ENCODE data around the gene RASGRP1. TPM values are rescaled to one million over a fixed set of nuclear protein-coding genes. Genes with fewer than 3 reads are reported as not detected.

The RASGRP1 gene
- total RNA-seq, 1 experiment from 2014 or later, result 0.51 TPM

DNA sequence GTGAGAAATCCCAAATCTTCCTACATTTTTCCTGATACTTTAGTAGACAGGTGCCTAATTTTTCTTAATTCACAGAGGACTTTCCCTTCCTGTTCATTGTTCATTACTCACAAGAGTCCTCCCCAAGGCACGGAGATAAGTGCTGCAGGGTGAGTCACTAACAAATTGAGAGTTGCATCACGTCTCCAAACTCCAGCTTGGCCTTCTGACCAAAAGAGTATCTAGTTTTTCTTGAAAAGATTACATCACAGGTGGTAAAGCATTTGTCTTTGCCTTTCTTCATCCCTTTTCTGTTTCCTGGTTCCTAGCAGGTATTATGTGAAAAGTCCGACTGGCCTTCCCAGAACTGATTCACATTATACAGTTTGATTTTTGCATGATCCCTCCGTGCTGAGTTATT lies 24.9 kb upstream of the RASGRP1 start:
- no peaks in the 10 kb centered on the region for H3K36me3 ChIP-seq (ENCODE audit: control insufficient read depth, insufficient read depth, low read length)
- intact Hi-C loops (cut with micrococcal nuclease; ENCODE audit: unreplicated experiment), result no loop called here
- BruUV-seq (replicated peaks), result no TSS peak
- POLR2A ChIA-PET, result no interaction called here
- H3K27ac ChIP-seq (ENCODE audit: low read length), result no peak overlapping the region
- no peak for DNase-seq (ENCODE audit: low read depth, low spot score)
- no peaks in the 10 kb centered on the region for H3K9me3 ChIP-seq (ENCODE audit: control insufficient read depth, insufficient read depth, low read depth, low read length)
- TF ChIP-seq, protein P1, sequence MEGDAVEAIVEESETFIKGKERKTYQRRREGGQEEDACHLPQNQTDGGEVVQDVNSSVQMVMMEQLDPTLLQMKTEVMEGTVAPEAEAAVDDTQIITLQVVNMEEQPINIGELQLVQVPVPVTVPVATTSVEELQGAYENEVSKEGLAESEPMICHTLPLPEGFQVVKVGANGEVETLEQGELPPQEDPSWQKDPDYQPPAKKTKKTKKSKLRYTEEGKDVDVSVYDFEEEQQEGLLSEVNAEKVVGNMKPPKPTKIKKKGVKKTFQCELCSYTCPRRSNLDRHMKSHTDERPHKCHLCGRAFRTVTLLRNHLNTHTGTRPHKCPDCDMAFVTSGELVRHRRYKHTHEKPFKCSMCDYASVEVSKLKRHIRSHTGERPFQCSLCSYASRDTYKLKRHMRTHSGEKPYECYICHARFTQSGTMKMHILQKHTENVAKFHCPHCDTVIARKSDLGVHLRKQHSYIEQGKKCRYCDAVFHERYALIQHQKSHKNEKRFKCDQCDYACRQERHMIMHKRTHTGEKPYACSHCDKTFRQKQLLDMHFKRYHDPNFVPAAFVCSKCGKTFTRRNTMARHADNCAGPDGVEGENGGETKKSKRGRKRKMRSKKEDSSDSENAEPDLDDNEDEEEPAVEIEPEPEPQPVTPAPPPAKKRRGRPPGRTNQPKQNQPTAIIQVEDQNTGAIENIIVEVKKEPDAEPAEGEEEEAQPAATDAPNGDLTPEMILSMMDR (IDR thresholded peaks at IDR 0.05), result no peak
- TF ChIP-seq TCF7L2 (IDR thresholded peaks at IDR 0.05; ENCODE audit: low read depth, low read length) (no peak), SIN3A (IDR thresholded peaks at IDR 0.05; ENCODE audit: borderline replicate concordance, insufficient read depth, low read depth, low read length) (no peak)
- TF ChIP-seq, protein P2, sequence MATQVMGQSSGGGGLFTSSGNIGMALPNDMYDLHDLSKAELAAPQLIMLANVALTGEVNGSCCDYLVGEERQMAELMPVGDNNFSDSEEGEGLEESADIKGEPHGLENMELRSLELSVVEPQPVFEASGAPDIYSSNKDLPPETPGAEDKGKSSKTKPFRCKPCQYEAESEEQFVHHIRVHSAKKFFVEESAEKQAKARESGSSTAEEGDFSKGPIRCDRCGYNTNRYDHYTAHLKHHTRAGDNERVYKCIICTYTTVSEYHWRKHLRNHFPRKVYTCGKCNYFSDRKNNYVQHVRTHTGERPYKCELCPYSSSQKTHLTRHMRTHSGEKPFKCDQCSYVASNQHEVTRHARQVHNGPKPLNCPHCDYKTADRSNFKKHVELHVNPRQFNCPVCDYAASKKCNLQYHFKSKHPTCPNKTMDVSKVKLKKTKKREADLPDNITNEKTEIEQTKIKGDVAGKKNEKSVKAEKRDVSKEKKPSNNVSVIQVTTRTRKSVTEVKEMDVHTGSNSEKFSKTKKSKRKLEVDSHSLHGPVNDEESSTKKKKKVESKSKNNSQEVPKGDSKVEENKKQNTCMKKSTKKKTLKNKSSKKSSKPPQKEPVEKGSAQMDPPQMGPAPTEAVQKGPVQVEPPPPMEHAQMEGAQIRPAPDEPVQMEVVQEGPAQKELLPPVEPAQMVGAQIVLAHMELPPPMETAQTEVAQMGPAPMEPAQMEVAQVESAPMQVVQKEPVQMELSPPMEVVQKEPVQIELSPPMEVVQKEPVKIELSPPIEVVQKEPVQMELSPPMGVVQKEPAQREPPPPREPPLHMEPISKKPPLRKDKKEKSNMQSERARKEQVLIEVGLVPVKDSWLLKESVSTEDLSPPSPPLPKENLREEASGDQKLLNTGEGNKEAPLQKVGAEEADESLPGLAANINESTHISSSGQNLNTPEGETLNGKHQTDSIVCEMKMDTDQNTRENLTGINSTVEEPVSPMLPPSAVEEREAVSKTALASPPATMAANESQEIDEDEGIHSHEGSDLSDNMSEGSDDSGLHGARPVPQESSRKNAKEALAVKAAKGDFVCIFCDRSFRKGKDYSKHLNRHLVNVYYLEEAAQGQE (IDR thresholded peaks at IDR 0.05; ENCODE audit: insufficient read depth in 1 of 2, low read depth in 2 of 2, low read length in 1 of 2), result no peak
- in situ Hi-C loops (cut with HindIII; ENCODE audit: low pct_unique_long_range_greater_than_20kb, low sequenced_read_pairs), result no loop called here
- no peak overlapping the region for H3K4me3 ChIP-seq (ENCODE audit: low read depth in 2 of 2, low read length in 2 of 2)
- no peaks in the 10 kb centered on the region; the same call in 1 of the 2 replicates for H3K27me3 ChIP-seq (ENCODE audit: control insufficient read depth, insufficient read depth, low read length)
- CTCF ChIA-PET, result no interaction called here
- H3K4me1 ChIP-seq (ENCODE audit: control insufficient read depth, insufficient read depth, low read length), result no peaks in the 10 kb centered on the region
- no peak for ATAC-seq

DNA sequence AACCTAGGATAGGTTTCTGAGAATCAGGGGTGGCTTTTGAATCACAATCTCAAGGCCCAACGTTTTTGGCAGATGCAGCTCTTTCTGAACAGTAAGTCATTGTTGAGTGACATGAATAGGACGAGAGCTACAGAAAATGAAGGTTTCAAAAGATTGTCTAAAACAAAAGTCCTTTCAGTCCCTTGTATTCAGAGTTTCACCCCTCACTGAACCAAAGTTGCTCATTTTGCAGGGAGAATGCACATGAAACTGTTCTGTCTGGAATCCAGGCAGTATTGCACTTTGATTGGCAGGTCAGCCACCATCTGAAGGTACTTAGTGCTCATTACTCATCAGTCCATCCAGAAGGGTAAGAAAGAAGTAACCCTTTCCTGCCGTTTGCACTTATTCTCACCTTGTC lies 24.1 kb upstream of the RASGRP1 start:
- H3K4me3 ChIP-seq (ENCODE audit: low read depth in 2 of 2, low read length in 2 of 2), result no peak overlapping the region
- POLR2A ChIA-PET, result no interaction called here
- in situ Hi-C loops (cut with HindIII; ENCODE audit: low pct_unique_long_range_greater_than_20kb, low sequenced_read_pairs) (no loop called here), intact Hi-C loops (cut with micrococcal nuclease; ENCODE audit: unreplicated experiment) (no loop called here)
- no peaks in the 10 kb centered on the region for H3K27me3 ChIP-seq (ENCODE audit: control insufficient read depth, insufficient read depth, low read length)
- TF ChIP-seq TCF7L2 (IDR thresholded peaks at IDR 0.05; ENCODE audit: low read depth, low read length) (no peak), POLR2AphosphoS5 (IDR thresholded peaks at IDR 0.05; ENCODE audit: low read depth, low read length) (no peak), SIN3A (IDR thresholded peaks at IDR 0.05; ENCODE audit: borderline replicate concordance, insufficient read depth, low read depth, low read length) (no peak)
- TF ChIP-seq, protein P2 (IDR thresholded peaks at IDR 0.05; ENCODE audit: insufficient read depth in 1 of 2, low read depth in 2 of 2, low read length in 1 of 2), result no peak
- TF ChIP-seq, protein P1 (IDR thresholded peaks at IDR 0.05), result no peak
- H3K4me1 ChIP-seq (ENCODE audit: control insufficient read depth, insufficient read depth, low read length), result no peaks in the 10 kb centered on the region
- H3K9me3 ChIP-seq (ENCODE audit: control insufficient read depth, insufficient read depth, low read depth, low read length), result no peaks in the 10 kb centered on the region
- H3K36me3 ChIP-seq (ENCODE audit: control insufficient read depth, insufficient read depth, low read length), result no peaks in the 10 kb centered on the region
- DNase-seq (ENCODE audit: low read depth, low spot score) (no peak), ATAC-seq (no peak)
- H3K27ac ChIP-seq (ENCODE audit: low read length), result no peak overlapping the region
- CTCF ChIA-PET, result no interaction called here
- BruUV-seq (replicated peaks), result no TSS peak
